Lung (tissue), 16 donors: ENCODE data around the gene DNAAF9. TPM values are rescaled to one million over a fixed set of nuclear protein-coding genes. Genes with fewer than 3 reads are reported as not detected.

Experiments
- ATAC-seq: fragments of 200-7000 bp; cut with Tn5 transposase; one replicate; pipeline ENCODE4 v1.9.1; 2020; ENCODE audit warnings: moderate number of reproducible peaks; ENCODE audit not compliant: insufficient read depth, low FRiP score
- DNase-seq, 3 donors: peaks; one replicate each; pipeline ENCODE4 v3.0.0-alpha.2; 2013 to 2017
- H3K27ac ChIP-seq, 2 donors: one replicate each; pipeline ENCODE4 v1.5.1; 2013; ENCODE audit warnings: mild to moderate bottlenecking in 2 of 2, moderate library complexity in 2 of 2, control low read depth in 1 of 2, inconsistent platforms in 1 of 2, low read depth in 1 of 2, low read length in 1 of 2
- H3K27me3 ChIP-seq, 3 donors: one replicate each; pipeline ENCODE4 v1.5.1; 2013; ENCODE audit warnings: low read length in 2 of 3; ENCODE audit not compliant: control insufficient read depth in 3 of 3, insufficient read depth in 3 of 3
- H3K36me3 ChIP-seq, 4 donors: one replicate each; pipeline ENCODE4 v1.5.1; 2013; ENCODE audit warnings: low read length in 4 of 4, mild to moderate bottlenecking in 1 of 4, moderate library complexity in 1 of 4; ENCODE audit not compliant: control insufficient read depth in 4 of 4, insufficient read depth in 4 of 4
- H3K4me1 ChIP-seq, 5 donors: one replicate each; pipeline ENCODE4 v1.5.1; 2013; ENCODE audit warnings: low read length in 5 of 5, mild to moderate bottlenecking in 2 of 5, moderate library complexity in 1 of 5; ENCODE audit not compliant: control insufficient read depth in 5 of 5, insufficient read depth in 5 of 5
- H3K4me3 ChIP-seq: one replicate; pipeline ENCODE4 v1.5.1; 2013; ENCODE audit warnings: mild to moderate bottlenecking, control low read depth, moderate library complexity
- H3K9ac ChIP-seq, 2 donors: one replicate each; pipeline ENCODE4 v1.5.1; 2013; ENCODE audit warnings: low read length in 2 of 2, control low read depth in 1 of 2; ENCODE audit not compliant: insufficient read depth in 1 of 2
- H3K9me3 ChIP-seq, 4 donors: one replicate each; pipeline ENCODE4 v1.5.1; 2013; ENCODE audit warnings: low read length in 3 of 4, mild to moderate bottlenecking in 1 of 4, moderate library complexity in 1 of 4; ENCODE audit not compliant: control insufficient read depth in 4 of 4, insufficient read depth in 3 of 4
- WGBS, 2 donors: extraction: QIAGEN DNeasy Blood & Tissue Kit; methylation state at CpG; one replicate each; pipeline ENCODE4 v1.1.7; 2013; 5-methylcytosine and 5-hydroxymethylcytosine counted together
- long read RNA-seq, 5 donors: transcript quantifications; one replicate each; lab custom pipeline, GENCODE V29; 2026
- polyA plus RNA-seq, 2 donors: library from polyadenylated mRNA; stranded (reverse); fragments of 200-250 nt; gene quantifications; one replicate each; pipeline ENCODE4 v1.2.1, GENCODE V29; 2013
- total RNA-seq, 2 donors: library from RNA; depleted of rRNA in 1 of 2; stranded (reverse); fragments of >200 nt in 1 of 2; gene quantifications; one replicate each; pipeline ENCODE4 v1.2.1, GENCODE V29; 2014 to 2021
- TF ChIP-seq, protein P1 (sequence below): IDR thresholded peaks from 2 replicates; pipeline ENCODE4 v1.5.1; 2012; ENCODE audit warnings: mild to moderate bottlenecking; ENCODE audit errors: control extremely low read depth, extremely low read depth
- donor health status: control.
- donor health status: control.
- donor health status: Bipolar disorder and iron deficiency.
- donor health status: healthy.
- donor health status: DM: yes; HTN: yes; CAD: no.

The DNAAF9 gene
- total RNA-seq (10 to 100 TPM; 17.1 to 26.1 TPM), polyA plus RNA-seq (1 to 10 TPM; 5.9 to 6.1 TPM)
- long read RNA-seq, donor 1, full-length matches to known transcripts, result 1 of 1 reads
- long read RNA-seq, donor 1, partial matches to known transcripts, result 0 of 1 reads
- long read RNA-seq, donor 1, other reads (novel, unspliced or antisense), result 0 of 1 reads
- long read RNA-seq, donor 2, result 0 reads
- long read RNA-seq, donor 3, full-length matches to known transcripts, result 1 of 1 reads
- long read RNA-seq, donor 3, partial matches to known transcripts, result 0 of 1 reads
- long read RNA-seq, donor 3, other reads (novel, unspliced or antisense), result 0 of 1 reads
- long read RNA-seq, donor 4, result 0 reads
- long read RNA-seq, donor 5, full-length matches to known transcripts, result 1 of 1 reads
- long read RNA-seq, donor 5, partial matches to known transcripts, result 0 of 1 reads
- long read RNA-seq, donor 5, other reads (novel, unspliced or antisense), result 0 of 1 reads

DNA sequence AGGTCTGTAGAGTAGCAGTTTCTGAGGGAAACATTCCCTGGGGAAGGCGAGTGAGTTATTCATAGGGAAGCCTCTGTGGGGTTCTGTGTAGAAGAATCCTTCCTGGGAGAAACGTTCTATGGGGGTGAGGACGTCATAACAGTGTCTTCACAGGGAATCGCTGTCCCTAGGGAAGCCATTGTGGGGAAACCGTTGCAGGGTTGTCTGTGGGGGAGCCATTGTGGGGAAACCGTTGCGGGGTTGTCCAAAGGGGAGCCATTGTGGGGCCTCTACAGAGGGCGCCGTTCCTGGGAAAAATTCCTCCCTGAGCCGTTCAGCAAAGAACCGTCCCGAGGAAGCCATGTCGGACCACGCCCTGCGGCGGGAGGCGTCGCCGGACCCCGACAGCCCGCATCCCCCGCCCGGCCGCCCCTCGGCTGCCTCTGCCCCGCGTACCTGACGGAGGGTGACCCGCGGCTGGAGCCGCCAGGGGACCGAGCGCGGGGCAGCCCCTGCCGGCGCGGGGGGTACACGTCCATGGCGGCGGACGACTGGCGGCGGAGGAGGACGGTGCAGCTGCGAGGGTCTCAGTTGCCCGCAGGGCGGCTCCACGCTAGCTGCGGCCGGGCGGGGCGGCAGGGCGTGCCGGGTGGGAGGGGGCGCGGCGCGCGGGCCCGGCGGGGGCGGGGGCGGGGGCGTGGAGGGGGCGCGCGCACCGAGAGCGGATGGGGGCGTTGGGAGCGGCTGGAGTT, at the start of gene DNAAF9:
Gene DNAAF9 (minus strand): TSS at position 630 of the 731 bp plus-strand sequence. CDS start 112 bp downstream, at position 518.
- peak; percentile 54 for ATAC-seq
- 1% methylated on average over 46 to 70 of the region's 71 CpGs for WGBS, 2 donors
- H3K9ac ChIP-seq, result peak within 1 kb of the TSS; percentile 94 to 96
- no peaks in the 10 kb centered on the region for H3K27me3 ChIP-seq
- H3K36me3 ChIP-seq, result no peaks in the 10 kb centered on the region
- H3K27ac ChIP-seq, result peak within 1 kb of the TSS; percentile 96 to 98
- H3K4me1 ChIP-seq, result peaks cover 0 to 20% (median 7%) of the 10 kb centered on the region in 5 donors
- peak; percentile 61 to 86 (median 77) for DNase-seq
- H3K4me3 ChIP-seq, result peak within 1 kb of the TSS; percentile 82
- TF ChIP-seq, protein P1, sequence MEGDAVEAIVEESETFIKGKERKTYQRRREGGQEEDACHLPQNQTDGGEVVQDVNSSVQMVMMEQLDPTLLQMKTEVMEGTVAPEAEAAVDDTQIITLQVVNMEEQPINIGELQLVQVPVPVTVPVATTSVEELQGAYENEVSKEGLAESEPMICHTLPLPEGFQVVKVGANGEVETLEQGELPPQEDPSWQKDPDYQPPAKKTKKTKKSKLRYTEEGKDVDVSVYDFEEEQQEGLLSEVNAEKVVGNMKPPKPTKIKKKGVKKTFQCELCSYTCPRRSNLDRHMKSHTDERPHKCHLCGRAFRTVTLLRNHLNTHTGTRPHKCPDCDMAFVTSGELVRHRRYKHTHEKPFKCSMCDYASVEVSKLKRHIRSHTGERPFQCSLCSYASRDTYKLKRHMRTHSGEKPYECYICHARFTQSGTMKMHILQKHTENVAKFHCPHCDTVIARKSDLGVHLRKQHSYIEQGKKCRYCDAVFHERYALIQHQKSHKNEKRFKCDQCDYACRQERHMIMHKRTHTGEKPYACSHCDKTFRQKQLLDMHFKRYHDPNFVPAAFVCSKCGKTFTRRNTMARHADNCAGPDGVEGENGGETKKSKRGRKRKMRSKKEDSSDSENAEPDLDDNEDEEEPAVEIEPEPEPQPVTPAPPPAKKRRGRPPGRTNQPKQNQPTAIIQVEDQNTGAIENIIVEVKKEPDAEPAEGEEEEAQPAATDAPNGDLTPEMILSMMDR, result no peak
- no peaks in the 10 kb centered on the region for H3K9me3 ChIP-seq

DNA sequence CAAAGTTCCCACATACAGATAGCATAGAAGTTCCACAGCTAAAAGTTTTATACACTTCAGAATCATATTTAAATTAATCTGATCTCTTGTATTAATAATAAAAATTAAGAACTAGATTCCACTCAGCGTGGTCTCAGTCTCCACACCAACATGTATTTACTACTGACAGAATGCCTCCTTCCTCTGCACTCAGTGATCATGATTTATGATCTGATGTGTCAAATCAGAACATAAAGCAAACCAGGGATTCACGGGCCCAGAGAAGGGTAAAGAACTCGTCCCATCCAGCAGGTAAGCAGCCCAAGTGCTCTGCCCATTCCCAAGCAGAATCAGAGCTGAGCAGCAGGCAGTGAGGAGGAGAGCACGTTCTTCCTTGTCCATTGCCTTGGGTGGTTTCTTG, 49.2 kb upstream of the DNAAF9 start:
- Histone ChIP-seq H3K9me3 (no peaks in the 10 kb centered on the region), H3K27ac (no peak overlapping the region), H3K4me3 (no peak overlapping the region), H3K27me3 (no peaks in the 10 kb centered on the region), H3K4me1 (peaks cover 0 to 5% (median 0%) of the 10 kb centered on the region in 5 donors), H3K9ac (no peak overlapping the region), H3K36me3 (no peaks in the 10 kb centered on the region)
- no peak for ATAC-seq
- DNase-seq, result no peak
- WGBS, 2 donors, result 57 to 62% methylated on average over 4 of the region's 4 CpGs
- TF ChIP-seq, protein P1, result no peak

DNA sequence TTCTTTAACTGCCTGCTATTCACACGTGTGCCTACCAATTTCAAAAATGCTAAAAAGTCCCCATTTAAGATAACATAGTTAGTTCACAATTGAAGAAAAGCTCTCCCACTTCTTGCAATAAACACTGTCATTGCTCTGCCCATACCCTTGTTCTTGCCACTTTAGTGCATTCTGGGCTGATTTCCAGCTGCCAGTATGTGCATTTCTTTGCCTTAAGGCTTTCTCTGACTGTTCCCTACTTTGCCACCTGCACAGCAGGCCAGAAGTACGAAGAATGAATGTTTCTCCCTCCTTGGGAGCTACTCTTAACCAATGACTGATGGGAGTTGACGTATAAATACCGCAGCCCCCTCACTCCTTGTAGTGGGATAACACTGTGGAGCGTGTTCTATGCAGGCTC, 47.4 kb upstream of the DNAAF9 start:
- Histone ChIP-seq H3K9me3 (no peaks in the 10 kb centered on the region), H3K27me3 (peaks cover 0 to 2% (median 0%) of the 10 kb centered on the region in 3 donors), H3K36me3 (no peaks in the 10 kb centered on the region), H3K9ac (no peak overlapping the region), H3K4me1 (no peaks in the 10 kb centered on the region), H3K4me3 (no peak overlapping the region), H3K27ac (no peak overlapping the region)
- TF ChIP-seq, protein P1, result no peak
- DNase-seq (peak in 2 of 3 donors; percentile 18 to 56), ATAC-seq (no peak)
- WGBS, 2 donors, result 63 to 70% methylated on average over 5 of the region's 5 CpGs
